IMR-90 (cell line): ENCODE data around the gene TBC1D17. TPM values are rescaled to one million over a fixed set of nuclear protein-coding genes. Genes with fewer than 3 reads are reported as not detected.

Source experiments
- ATAC-seq: fragments of 200-7000 bp; cut with Tn5 transposase; 2 replicates; pipeline ENCODE4 v1.9.1; 2020; ENCODE audit warnings: low read depth, mild to moderate bottlenecking, moderate library complexity
- BruUV-seq: library from RNA; stranded (reverse); fragments of 400-500 nt; replicated peaks from 2 replicates; lab custom pipeline; 2021; lab: Mats Ljungman, UMichigan
- CTCF ChIA-PET: fragments of 300-600 bp; formaldehyde crosslinking; extraction: SDS; loops from one replicate; lab custom pipeline; 2021; ENCODE audit warnings: antibody characterized with exemption; lab: Yijun Ruan, JAX
- POLR2A ChIA-PET: fragments of 300-600 bp; sonication (Branson Sonifier 250); formaldehyde crosslinking; loops from one replicate; lab custom pipeline; 2022; ENCODE audit warnings: antibody characterized with exemption; ENCODE audit not compliant: unreplicated experiment; lab: Charles Lee
- DNase-seq: peaks from one replicate; pipeline ENCODE4 v3.0.0; 2013
- H2AFZ ChIP-seq: replicated peaks from 2 replicates; pipeline ENCODE3; 2013; ENCODE audit warnings: low read length, mild to moderate bottlenecking; ENCODE audit not compliant: poor library complexity
- H2AK5ac ChIP-seq: 2 replicates; pipeline ENCODE4 v1.6.1; 2013; ENCODE audit warnings: low read depth, low read length, inconsistent platforms
- H2AK9ac ChIP-seq: replicated peaks from 2 replicates; pipeline ENCODE3; 2013; ENCODE audit warnings: mild to moderate bottlenecking, low read depth, low read length, moderate library complexity; ENCODE audit not compliant: poor library complexity
- H2BK120ac ChIP-seq: 2 replicates; pipeline ENCODE4 v1.6.1; 2013; ENCODE audit warnings: low read depth, low read length, inconsistent platforms
- H2BK15ac ChIP-seq: 3 replicates; pipeline ENCODE4 v1.6.1; 2013; ENCODE audit warnings: low read depth, low read length, inconsistent platforms
- H2BK20ac ChIP-seq: 2 replicates; pipeline ENCODE4 v1.6.1; 2013; ENCODE audit warnings: low read depth, mild to moderate bottlenecking, inconsistent platforms, low read length, moderate library complexity
- H2BK5ac ChIP-seq: 2 replicates; pipeline ENCODE4 v1.6.1; 2013; ENCODE audit warnings: mild to moderate bottlenecking, low read depth, low read length, inconsistent platforms; ENCODE audit not compliant: poor library complexity, severe bottlenecking
- H3K14ac ChIP-seq: replicated peaks from 2 replicates; pipeline ENCODE4 v1.6.1; 2013; ENCODE audit warnings: low read depth, low read length, inconsistent platforms
- H3K18ac ChIP-seq: 2 replicates; pipeline ENCODE4 v1.6.1; 2013; ENCODE audit warnings: low read depth, low read length, control low read depth
- H3K23ac ChIP-seq: 2 replicates; pipeline ENCODE4 v1.6.1; 2013; ENCODE audit warnings: low read depth, low read length, inconsistent platforms
- H3K27ac ChIP-seq: 2 replicates; pipeline ENCODE4 v1.5.1; 2013; ENCODE audit warnings: mild to moderate bottlenecking, control low read depth, low read length; ENCODE audit not compliant: insufficient read depth
- H3K27me3 ChIP-seq: 2 replicates; pipeline ENCODE4 v1.6.1; 2013; ENCODE audit warnings: low read length; ENCODE audit not compliant: control insufficient read depth, insufficient read depth
- H3K36me3 ChIP-seq: 2 replicates; pipeline ENCODE4 v1.6.1; 2013; ENCODE audit warnings: low read length, mixed read lengths; ENCODE audit not compliant: control insufficient read depth, insufficient read depth
- H3K4ac ChIP-seq: 2 replicates; pipeline ENCODE4 v1.6.1; 2013; ENCODE audit warnings: low read depth, low read length, inconsistent platforms
- H3K4me1 ChIP-seq: 2 replicates; pipeline ENCODE4 v1.6.1; 2013; ENCODE audit warnings: low read length, mixed read lengths; ENCODE audit not compliant: control insufficient read depth, insufficient read depth
- H3K4me2 ChIP-seq: 2 replicates; pipeline ENCODE4 v1.6.1; 2013; ENCODE audit warnings: low read depth, mild to moderate bottlenecking, control low read depth, low read length, moderate library complexity
- H3K4me3 ChIP-seq: 2 replicates; pipeline ENCODE4 v1.5.1; 2013; ENCODE audit warnings: low read depth, mild to moderate bottlenecking, control low read depth, low read length, moderate library complexity; ENCODE audit not compliant: insufficient read depth
- H3K56ac ChIP-seq: 2 replicates; pipeline ENCODE4 v1.6.1; 2013; ENCODE audit warnings: low read length, inconsistent platforms; ENCODE audit not compliant: insufficient read depth; ENCODE audit errors: extremely low read depth
- H3K79me1 ChIP-seq, 2 experiments: 2 replicates each; pipeline ENCODE4 v1.6.1; 2013; ENCODE audit warnings: low read length in 2 of 2, inconsistent platforms in 1 of 2, low read depth in 1 of 2
- H3K9ac ChIP-seq: 2 replicates; pipeline ENCODE4 v1.6.1; 2013; ENCODE audit warnings: low read depth, low read length, control low read depth
- H3K9me1 ChIP-seq: 2 replicates; pipeline ENCODE4 v1.6.1; 2013; ENCODE audit warnings: low read length, inconsistent platforms; ENCODE audit not compliant: insufficient read depth
- H3K9me3 ChIP-seq: 2 replicates; pipeline ENCODE4 v1.6.1; 2013; ENCODE audit warnings: low read length; ENCODE audit not compliant: control insufficient read depth, insufficient read depth
- H4K20me1 ChIP-seq: 2 replicates; pipeline ENCODE4 v1.6.1; 2013; ENCODE audit warnings: low read length, inconsistent platforms; ENCODE audit not compliant: insufficient read depth
- H4K5ac ChIP-seq: 2 replicates; pipeline ENCODE4 v1.6.1; 2013; ENCODE audit warnings: mild to moderate bottlenecking, low read depth, low read length, control low read depth
- H4K8ac ChIP-seq, 2 experiments: 2 replicates each; pipeline ENCODE4 v1.6.1; 2013; ENCODE audit warnings: low read depth in 2 of 2, low read length in 2 of 2, control low read depth in 1 of 2, inconsistent platforms in 1 of 2
- H4K91ac ChIP-seq: 2 replicates; pipeline ENCODE4 v1.6.1; 2013; ENCODE audit warnings: low read depth, low read length, inconsistent platforms; ENCODE audit not compliant: insufficient read depth
- CTCF ChIP-seq: conservative IDR thresholded peaks from 2 replicates; pipeline ENCODE4 v1.5.1; 2012; ENCODE audit warnings: mild to moderate bottlenecking, low read depth, low read length, improper control_type of control experiment
- MAFK ChIP-seq: IDR thresholded peaks from 2 replicates; pipeline ENCODE4 v1.6.1; 2012; ENCODE audit warnings: low read depth, low read length, improper control_type of control experiment
- MXI1 ChIP-seq: IDR thresholded peaks from 2 replicates; pipeline ENCODE4 v1.6.1; 2012; ENCODE audit warnings: low read depth, mild to moderate bottlenecking, low read length, moderate library complexity, borderline replicate concordance
- RAD21 ChIP-seq: IDR thresholded peaks from 2 replicates; pipeline ENCODE4 v1.6.1; 2012; ENCODE audit warnings: low read length, improper control_type of control experiment
- WGBS, 2 experiments: methylation state at CpG; one replicate each; pipeline versions ENCODE4 v1.1.5 to v1.1.7; 2013; ENCODE audit warnings: missing lambda C conversion rate in 2 of 2; ENCODE audit not compliant: insufficient read length in 1 of 2; ENCODE audit errors: extremely low coverage in 2 of 2; 5-methylcytosine and 5-hydroxymethylcytosine counted together
- dilution Hi-C: fragments of 300-500 bp; cut with HindIII; formaldehyde crosslinking; loops from one replicate; pipeline ENCODE4 v1.14.3; 2018; ENCODE audit warnings: low sequenced_read_pairs; ENCODE audit not compliant: unreplicated experiment
- in situ Hi-C: fragments of 300-500 bp; cut with MboI; formaldehyde crosslinking; loops from 3 replicates; pipeline ENCODE4 v1.14.3; 2019; ENCODE audit warnings: low sequenced_read_pairs, inconsistent platforms, mixed read lengths
- intact Hi-C: fragments of 100-400 bp; cut with micrococcal nuclease; formaldehyde crosslinking; loops from 2 replicates; pipeline ENCODE4 v1.10.0; 2022
- polyA plus RNA-seq, 3 experiments: library from polyadenylated mRNA; depleted of rRNA; stranded (reverse); fragments of >200 nt; gene quantifications; 2 replicates each; pipeline ENCODE4 v1.2.3, GENCODE V29; 2012; ENCODE audit warnings: low replicate concordance in 1 of 3
- total RNA-seq: library from RNA; depleted of rRNA; stranded (reverse); fragments of >200 nt; gene quantifications from 2 replicates; pipeline ENCODE4 v1.2.3, GENCODE V29; 2012

TBC1D17 gene
- total and polyA plus RNA-seq, 2 of the 4 experiments (the other 2 are of a cell fraction), result 1.1 to 27.8 TPM

GRCh38 chr19:49925486-49925885, 48.0 kb downstream of the TBC1D17 start:
- DNase-seq (no peak), ATAC-seq (no peak)
- Histone ChIP-seq H3K79me1 (peaks cover 25 to 76% of the 10 kb centered on the region in 2 experiments), H3K18ac (no peak overlapping the region), H3K9ac (no peak overlapping the region), H2AK5ac (no peak overlapping the region), H2BK20ac (no peak overlapping the region), H3K56ac (no peak overlapping the region), H3K27me3 (no peaks in the 10 kb centered on the region), H2BK5ac (no peak overlapping the region), H4K20me1 (peaks cover 40% of the 10 kb centered on the region), H3K36me3 (peaks cover 22% of the 10 kb centered on the region), H2BK120ac (no peak overlapping the region), H3K4me2 (no peak overlapping the region), H3K9me3 (no peaks in the 10 kb centered on the region), H4K91ac (no peak overlapping the region), H2AK9ac (no peak overlapping the region), H4K8ac (no peak overlapping the region), H2AFZ (no peak overlapping the region), H3K9me1 (peaks cover 21% of the 10 kb centered on the region), H3K4me3 (no peak overlapping the region), H2BK15ac (no peak overlapping the region), H3K4me1 (peaks cover 17% of the 10 kb centered on the region), H3K4ac (no peak overlapping the region), H3K27ac (no peak overlapping the region), H3K23ac (no peak overlapping the region), H4K5ac (no peak overlapping the region), H3K14ac (no peak overlapping the region)
- 100% methylated on average over 3 of the region's 5 CpGs; no CpG with 5 or more reads in 1 of the 2 experiments for WGBS, 2 experiments
- dilution Hi-C loops (no loop called here), in situ Hi-C loops (no loop called here), intact Hi-C loops (no loop called here)
- CTCF ChIA-PET, result no interaction called here
- no TSS peak for BruUV-seq
- POLR2A ChIA-PET, result no interaction called here
- TF ChIP-seq MAFK, result no peak
- no peak for TF ChIP-seq MXI1
- TF ChIP-seq RAD21, result no peak
- TF ChIP-seq CTCF, result no peak
